Brain microvascular endothelial cell (primary cell): ENCODE results near the gene IGDCC3.

ENCODE experiments used
- DNase-seq: peaks from one replicate; pipeline ENCODE4 v3.0.0-alpha.2; 2020
- H3K27ac ChIP-seq: fragments of 250-450 bp; sonication (Bioruptor Pico); 2 replicates; pipeline ENCODE4 v1.5.1; 2020; ENCODE audit warnings: mild to moderate bottlenecking, moderate library complexity
- H3K27me3 ChIP-seq: fragments of 250-450 bp; sonication (Bioruptor Pico); replicated peaks from 2 replicates; pipeline ENCODE4 v1.5.1; 2020; ENCODE audit warnings: mild to moderate bottlenecking
- H3K36me3 ChIP-seq: fragments of 250-450 bp; sonication (Bioruptor Pico); replicated peaks from 2 replicates; pipeline ENCODE4 v1.5.1; 2020; ENCODE audit warnings: mild to moderate bottlenecking
- H3K4me3 ChIP-seq: 2 replicates; pipeline ENCODE4 v1.5.1; 2011; ENCODE audit warnings: low read depth, mild to moderate bottlenecking, control low read depth, low read length, moderate library complexity
- in situ Hi-C: cut with HindIII; loops from 2 replicates; pipeline ENCODE4 v1.10.0; 2017; ENCODE audit warnings: low sequenced_read_pairs, low pct_ligation_motif_present
- TF ChIP-seq, protein P1 (sequence below): IDR thresholded peaks from 2 replicates; pipeline ENCODE4 v1.5.1; 2011; ENCODE audit warnings: low read depth, mild to moderate bottlenecking, moderate library complexity, low read length, control low read depth, inconsistent platforms; ENCODE audit errors: missing control alignments

IGDCC3 gene

DNA sequence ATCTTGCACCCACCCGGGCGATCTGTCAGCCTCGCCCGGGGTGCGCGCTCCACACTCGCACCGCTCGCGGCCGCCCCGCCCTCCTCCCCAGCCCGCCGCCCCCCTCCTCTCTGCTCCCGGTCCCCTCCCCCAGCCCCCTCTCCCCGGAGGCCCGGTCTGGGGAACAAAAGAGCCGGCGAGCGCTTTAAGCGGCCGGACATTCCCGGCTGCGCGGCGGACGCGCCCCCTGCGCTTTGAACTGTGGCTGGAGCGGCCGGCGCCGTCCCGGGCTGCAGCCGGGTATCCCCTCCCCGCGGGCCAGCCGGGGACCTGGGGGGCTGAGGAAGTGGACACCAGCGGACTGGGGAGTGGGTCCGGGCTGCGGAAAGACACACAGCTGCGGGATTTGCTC, at the start of gene IGDCC3:
Gene IGDCC3 (minus strand): TSS at position 27 of the 391 bp plus-strand sequence. CDS start 214 bp downstream, outside the sequence.
- no peak within 1 kb of the TSS for H3K27ac ChIP-seq
- H3K27me3 ChIP-seq, result peaks cover 54% of the 10 kb centered on the region
- no peaks in the 10 kb centered on the region for H3K36me3 ChIP-seq
- in situ Hi-C loops, result no loop called here
- H3K4me3 ChIP-seq, result peak within 1 kb of the TSS; percentile 49
- no peak for DNase-seq
- TF ChIP-seq, protein P1, sequence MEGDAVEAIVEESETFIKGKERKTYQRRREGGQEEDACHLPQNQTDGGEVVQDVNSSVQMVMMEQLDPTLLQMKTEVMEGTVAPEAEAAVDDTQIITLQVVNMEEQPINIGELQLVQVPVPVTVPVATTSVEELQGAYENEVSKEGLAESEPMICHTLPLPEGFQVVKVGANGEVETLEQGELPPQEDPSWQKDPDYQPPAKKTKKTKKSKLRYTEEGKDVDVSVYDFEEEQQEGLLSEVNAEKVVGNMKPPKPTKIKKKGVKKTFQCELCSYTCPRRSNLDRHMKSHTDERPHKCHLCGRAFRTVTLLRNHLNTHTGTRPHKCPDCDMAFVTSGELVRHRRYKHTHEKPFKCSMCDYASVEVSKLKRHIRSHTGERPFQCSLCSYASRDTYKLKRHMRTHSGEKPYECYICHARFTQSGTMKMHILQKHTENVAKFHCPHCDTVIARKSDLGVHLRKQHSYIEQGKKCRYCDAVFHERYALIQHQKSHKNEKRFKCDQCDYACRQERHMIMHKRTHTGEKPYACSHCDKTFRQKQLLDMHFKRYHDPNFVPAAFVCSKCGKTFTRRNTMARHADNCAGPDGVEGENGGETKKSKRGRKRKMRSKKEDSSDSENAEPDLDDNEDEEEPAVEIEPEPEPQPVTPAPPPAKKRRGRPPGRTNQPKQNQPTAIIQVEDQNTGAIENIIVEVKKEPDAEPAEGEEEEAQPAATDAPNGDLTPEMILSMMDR, result no peak

DNA sequence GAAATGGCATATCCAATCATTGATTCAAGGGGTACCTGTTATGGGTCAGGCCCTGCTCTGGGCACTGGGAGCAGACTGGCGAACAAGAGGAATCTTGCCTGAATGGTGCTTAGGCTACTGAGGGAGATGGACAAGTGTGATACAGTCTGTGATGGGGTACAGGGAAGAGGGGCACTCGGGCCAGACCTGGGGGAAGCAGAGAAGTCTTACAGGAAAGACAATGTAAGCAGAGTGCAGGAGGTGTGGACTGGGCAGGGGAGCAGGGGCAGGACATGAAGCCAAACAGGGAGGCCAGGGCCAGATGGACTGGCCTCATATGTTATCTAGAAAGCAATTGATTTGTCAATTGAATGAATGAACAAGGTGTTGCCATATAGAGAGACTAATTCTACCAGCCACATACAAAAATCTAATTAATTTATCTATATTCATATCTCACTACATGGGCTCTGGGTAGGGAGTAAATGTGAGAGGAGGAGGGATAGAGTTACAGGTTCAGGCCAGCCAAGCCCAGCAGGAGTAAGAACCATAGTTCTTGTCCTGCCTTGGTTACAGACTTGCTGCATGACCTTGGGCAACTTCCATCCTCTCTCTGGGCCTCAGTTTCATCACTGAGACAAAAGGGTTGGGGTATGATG, 48.5 kb upstream of the IGDCC3 start:
- DNase-seq, result no peak
- TF ChIP-seq, protein P1, result no peak
- Histone ChIP-seq H3K27ac (no peak overlapping the region), H3K36me3 (no peaks in the 10 kb centered on the region), H3K27me3 (no peaks in the 10 kb centered on the region), H3K4me3 (no peak overlapping the region)
- in situ Hi-C loops, result no loop called here

DNA sequence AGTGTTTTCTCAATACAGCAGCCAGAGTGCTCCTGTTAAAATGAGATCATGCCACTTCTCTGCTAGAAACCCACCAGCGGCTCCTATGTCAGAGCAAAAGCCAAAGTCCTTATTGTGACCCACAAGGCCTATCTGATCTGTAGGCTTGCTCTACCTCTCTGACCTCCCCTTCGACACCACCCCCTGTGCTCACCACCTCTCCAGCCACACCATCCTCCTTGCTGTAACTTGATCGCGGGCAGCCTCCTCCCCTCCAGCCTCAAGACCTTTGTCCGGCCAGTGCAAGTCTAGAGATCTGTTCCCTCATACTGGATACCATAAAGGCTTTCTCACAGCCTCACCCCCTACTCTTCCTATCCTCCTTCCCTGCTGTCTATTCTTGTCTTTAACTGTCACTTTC, 46.9 kb upstream of the IGDCC3 start:
- no peak for DNase-seq
- TF ChIP-seq, protein P1, result no peak
- H3K27me3 ChIP-seq, result no peaks in the 10 kb centered on the region

DNA sequence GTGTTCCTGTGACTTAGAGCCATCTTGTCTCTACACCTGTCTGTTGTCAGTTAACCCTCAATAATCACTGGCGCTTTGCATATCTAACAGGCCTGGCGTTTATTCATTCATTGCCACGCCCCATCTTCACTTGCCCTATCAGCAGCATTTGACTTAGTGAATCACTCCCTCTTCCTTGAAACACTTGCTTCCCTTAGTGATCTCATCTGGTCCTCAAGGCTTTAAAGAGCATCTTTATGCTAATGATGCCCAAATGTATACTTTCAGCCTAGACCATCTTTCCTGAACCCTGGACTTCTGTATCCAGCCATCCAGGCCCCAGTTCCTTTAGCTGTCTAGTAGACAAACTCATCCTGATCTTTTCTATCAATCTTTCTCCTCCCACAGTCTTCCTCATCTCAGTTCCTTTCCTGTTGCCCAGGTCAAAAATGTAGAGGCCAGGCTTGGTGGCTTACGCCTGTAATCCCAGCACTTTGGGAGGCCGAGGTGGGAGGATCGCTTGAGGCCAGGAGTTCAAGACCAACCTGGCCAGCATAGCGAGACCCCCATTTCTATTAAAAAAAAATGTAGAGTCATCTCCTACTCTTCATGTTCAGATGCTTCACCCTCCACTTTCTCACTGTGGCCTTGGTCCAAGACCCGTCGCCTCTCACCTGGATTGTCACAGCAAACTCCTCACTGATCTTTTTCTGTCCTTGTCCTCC, 46.3 kb upstream of the IGDCC3 start:
- H3K27ac ChIP-seq, result no peak overlapping the region
- TF ChIP-seq, protein P1, result no peak
- in situ Hi-C loops, result no loop called here

More for the DNA sequence above, 46.9 kb upstream of the IGDCC3 start:
- no peak overlapping the region for H3K27ac ChIP-seq
- H3K36me3 ChIP-seq, result no peaks in the 10 kb centered on the region
- H3K4me3 ChIP-seq, result no peak overlapping the region
- in situ Hi-C loops, result no loop called here

DNA sequence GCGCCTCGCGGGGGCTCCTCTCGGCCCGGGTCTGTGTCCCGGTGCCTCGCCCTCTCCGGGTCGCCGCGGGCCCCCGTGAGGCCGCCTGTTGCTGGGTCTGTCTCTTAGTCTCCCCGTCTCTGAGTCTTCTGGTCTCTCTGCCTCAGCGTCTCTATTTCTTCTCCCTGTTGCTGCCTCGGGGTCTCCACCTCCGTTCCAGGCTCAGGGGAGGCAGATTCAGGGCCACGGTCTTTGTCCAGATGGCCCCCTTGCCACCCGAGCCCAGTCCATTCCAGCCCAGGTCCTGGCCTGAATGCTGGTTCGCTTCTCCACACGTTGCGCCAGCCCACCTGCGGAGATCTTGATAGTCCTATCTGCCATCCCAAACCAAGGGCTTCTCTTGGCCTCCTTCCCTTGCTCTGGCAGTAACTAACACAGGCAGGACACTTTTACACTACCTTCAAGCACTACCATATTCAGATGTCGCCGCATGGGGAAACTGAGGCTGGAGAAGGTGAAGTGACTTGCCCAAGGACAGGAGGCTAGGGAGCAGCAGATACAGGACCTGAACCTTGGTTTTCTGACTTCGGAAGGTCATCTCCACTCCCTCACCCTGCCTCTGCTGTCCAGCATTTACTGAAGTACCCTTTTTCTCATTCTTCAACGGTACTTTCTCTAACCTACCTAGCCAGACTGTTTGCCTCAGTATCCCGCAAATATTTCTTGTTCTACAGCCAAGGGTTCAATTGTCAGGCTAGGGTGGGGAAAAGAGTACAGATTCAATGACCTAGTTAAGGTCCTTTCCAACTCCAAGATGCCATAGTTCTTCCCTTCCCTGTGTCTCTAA, 45.6 kb upstream of the IGDCC3 start:
- H3K4me3 ChIP-seq, result peak overlapping the region; percentile 22
- in situ Hi-C loops, result no loop called here
- no peak for DNase-seq
- H3K27me3 ChIP-seq, result no peaks in the 10 kb centered on the region
- TF ChIP-seq, protein P1, result no peak
- no peaks in the 10 kb centered on the region for H3K36me3 ChIP-seq
- H3K27ac ChIP-seq, result no peak overlapping the region

More for the DNA sequence above, 46.3 kb upstream of the IGDCC3 start:
- DNase-seq, result no peak
- no peaks in the 10 kb centered on the region for H3K36me3 ChIP-seq
- H3K27me3 ChIP-seq, result no peaks in the 10 kb centered on the region
- H3K4me3 ChIP-seq, result no peak overlapping the region
